ENCODE data around the gene STIL. TPM values are rescaled to one million over a fixed set of nuclear protein-coding genes. Genes with fewer than 3 reads are reported as not detected.

STIL gene
- total RNA-seq, 1 experiment from 2014 or later: 29.7 TPM

DNA sequence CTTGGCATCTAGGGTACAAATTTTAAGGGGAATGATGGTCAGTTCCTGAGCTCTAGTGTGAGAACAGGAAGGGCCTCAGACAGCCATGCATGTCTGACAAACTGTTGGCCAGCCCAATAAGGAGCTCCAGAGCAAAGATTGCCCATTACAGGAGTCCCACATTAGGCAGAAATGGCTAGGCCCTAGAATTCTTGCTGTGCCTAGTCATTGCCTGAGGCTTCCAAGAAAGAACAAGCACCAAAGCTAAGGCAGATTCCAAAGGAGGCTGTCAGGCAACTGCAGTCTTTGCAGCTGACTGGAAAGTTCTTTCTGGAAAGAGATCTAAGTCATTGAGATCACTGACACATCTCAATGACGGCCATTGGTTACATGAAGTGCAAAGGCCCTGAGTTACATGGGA, 3.9 kb upstream of the STIL start:
- Mint-ChIP-seq H3K4me1 (peaks cover 5% of the 10 kb centered on the region), H3K27ac (peak overlapping the region; percentile 68; the same call in 1 of the 2 replicates), H3K9me3 (no peaks in the 10 kb centered on the region), H3K27me3 (ENCODE audit: low read depth) (peaks cover 3% of the 10 kb centered on the region; the same call in 1 of the 2 replicates), H3K4me3 (no peak overlapping the region), H3K36me3 (peaks cover 8% of the 10 kb centered on the region)
- DNase-seq (ENCODE audit: low spot score) (no peak), ATAC-seq (no peak)
- ChIA-PET POLR2A (no interaction called here), CTCF (interaction anchor here (1.2 to 2.2 kb wide), 4 partner anchors 16 to 125 kb away, joined by 3 to 11 read pairs (median 7); partner anchors contain the start of gene CMPK1)
- TF ChIP-seq MYBL2 (CRISPR knock-in tag; IDR thresholded peaks at IDR 0.05) (no peak), SOX15 (CRISPR knock-in tag; IDR thresholded peaks at IDR 0.05) (no peak), ZNF396 (CRISPR knock-in tag; IDR thresholded peaks at IDR 0.05; ENCODE audit: borderline replicate concordance) (no peak), ATF1 (CRISPR knock-in tag; IDR thresholded peaks at IDR 0.05) (no peak), ZNF671 (CRISPR knock-in tag; IDR thresholded peaks at IDR 0.05) (no peak), ZNF138 (CRISPR knock-in tag; conservative IDR thresholded peaks at IDR 0.05) (no peak), ZNF423 (CRISPR knock-in tag; IDR thresholded peaks at IDR 0.05) (no peak)

DNA sequence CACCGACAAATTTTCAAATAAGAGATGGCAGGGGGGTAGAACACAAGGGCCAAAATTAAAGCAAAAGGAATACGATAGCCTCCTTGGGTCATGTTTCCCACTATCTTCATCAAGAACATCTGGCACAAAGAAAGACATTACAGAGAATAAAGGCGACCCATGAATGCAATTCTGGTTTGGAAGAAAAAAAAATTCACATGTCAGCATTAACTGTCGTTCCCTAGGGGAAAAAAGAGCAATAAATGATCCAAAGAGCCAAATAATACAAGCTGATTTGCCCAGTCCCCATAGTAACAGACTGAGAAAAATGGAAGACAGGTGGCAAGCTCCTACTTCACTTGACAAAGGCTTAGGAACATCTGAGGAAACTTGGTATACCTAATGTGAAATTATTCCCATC, 4.5 kb downstream of the STIL start:
- Mint-ChIP-seq H3K4me3 (no peak overlapping the region), H3K27me3 (ENCODE audit: low read depth) (peaks cover 3% of the 10 kb centered on the region; the same call in 1 of the 2 replicates), H3K36me3 (peaks cover 30% of the 10 kb centered on the region), H3K9me3 (no peaks in the 10 kb centered on the region), H3K4me1 (peaks cover 45% of the 10 kb centered on the region), H3K27ac (peak overlapping the region; percentile 10; the same call in 1 of the 2 replicates)
- TF ChIP-seq SP1 (CRISPR knock-in tag; conservative IDR thresholded peaks at IDR 0.05) (no peak), HMGA2 (CRISPR knock-in tag; IDR thresholded peaks at IDR 0.05) (no peak), NR2C2 (CRISPR knock-in tag; IDR thresholded peaks at IDR 0.05) (no peak), TEAD1 (CRISPR knock-in tag; IDR thresholded peaks at IDR 0.05) (no peak), ZNF232 (CRISPR knock-in tag; IDR thresholded peaks at IDR 0.05) (no peak), ZNF416 (CRISPR knock-in tag; IDR thresholded peaks at IDR 0.05) (no peak), JAZF1 (CRISPR knock-in tag; IDR thresholded peaks at IDR 0.05) (no peak), ZSCAN18 (CRISPR knock-in tag; IDR thresholded peaks at IDR 0.05) (no peak), ZNF219 (CRISPR knock-in tag; IDR thresholded peaks at IDR 0.05; ENCODE audit: borderline replicate concordance) (no peak), ZBTB21 (CRISPR knock-in tag; IDR thresholded peaks at IDR 0.05; ENCODE audit: borderline replicate concordance) (no peak), CTCF (IDR thresholded peaks at IDR 0.05) (no peak), MXD4 (CRISPR knock-in tag; IDR thresholded peaks at IDR 0.05; ENCODE audit: borderline replicate concordance) (no peak), OVOL2 (CRISPR knock-in tag; IDR thresholded peaks at IDR 0.05; ENCODE audit: borderline replicate concordance) (no peak), ESRRA (CRISPR knock-in tag; IDR thresholded peaks at IDR 0.05; ENCODE audit: borderline replicate concordance) (no peak)
- TF ChIP-seq, protein P1, sequence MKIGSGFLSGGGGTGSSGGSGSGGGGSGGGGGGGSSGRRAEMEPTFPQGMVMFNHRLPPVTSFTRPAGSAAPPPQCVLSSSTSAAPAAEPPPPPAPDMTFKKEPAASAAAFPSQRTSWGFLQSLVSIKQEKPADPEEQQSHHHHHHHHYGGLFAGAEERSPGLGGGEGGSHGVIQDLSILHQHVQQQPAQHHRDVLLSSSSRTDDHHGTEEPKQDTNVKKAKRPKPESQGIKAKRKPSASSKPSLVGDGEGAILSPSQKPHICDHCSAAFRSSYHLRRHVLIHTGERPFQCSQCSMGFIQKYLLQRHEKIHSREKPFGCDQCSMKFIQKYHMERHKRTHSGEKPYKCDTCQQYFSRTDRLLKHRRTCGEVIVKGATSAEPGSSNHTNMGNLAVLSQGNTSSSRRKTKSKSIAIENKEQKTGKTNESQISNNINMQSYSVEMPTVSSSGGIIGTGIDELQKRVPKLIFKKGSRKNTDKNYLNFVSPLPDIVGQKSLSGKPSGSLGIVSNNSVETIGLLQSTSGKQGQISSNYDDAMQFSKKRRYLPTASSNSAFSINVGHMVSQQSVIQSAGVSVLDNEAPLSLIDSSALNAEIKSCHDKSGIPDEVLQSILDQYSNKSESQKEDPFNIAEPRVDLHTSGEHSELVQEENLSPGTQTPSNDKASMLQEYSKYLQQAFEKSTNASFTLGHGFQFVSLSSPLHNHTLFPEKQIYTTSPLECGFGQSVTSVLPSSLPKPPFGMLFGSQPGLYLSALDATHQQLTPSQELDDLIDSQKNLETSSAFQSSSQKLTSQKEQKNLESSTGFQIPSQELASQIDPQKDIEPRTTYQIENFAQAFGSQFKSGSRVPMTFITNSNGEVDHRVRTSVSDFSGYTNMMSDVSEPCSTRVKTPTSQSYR (CRISPR knock-in tag; IDR thresholded peaks at IDR 0.05): no peak
- TF ChIP-seq, protein P2, sequence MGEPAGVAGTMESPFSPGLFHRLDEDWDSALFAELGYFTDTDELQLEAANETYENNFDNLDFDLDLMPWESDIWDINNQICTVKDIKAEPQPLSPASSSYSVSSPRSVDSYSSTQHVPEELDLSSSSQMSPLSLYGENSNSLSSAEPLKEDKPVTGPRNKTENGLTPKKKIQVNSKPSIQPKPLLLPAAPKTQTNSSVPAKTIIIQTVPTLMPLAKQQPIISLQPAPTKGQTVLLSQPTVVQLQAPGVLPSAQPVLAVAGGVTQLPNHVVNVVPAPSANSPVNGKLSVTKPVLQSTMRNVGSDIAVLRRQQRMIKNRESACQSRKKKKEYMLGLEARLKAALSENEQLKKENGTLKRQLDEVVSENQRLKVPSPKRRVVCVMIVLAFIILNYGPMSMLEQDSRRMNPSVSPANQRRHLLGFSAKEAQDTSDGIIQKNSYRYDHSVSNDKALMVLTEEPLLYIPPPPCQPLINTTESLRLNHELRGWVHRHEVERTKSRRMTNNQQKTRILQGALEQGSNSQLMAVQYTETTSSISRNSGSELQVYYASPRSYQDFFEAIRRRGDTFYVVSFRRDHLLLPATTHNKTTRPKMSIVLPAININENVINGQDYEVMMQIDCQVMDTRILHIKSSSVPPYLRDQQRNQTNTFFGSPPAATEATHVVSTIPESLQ (CRISPR knock-in tag; IDR thresholded peaks at IDR 0.05): no peak
- ATAC-seq (no peak), DNase-seq (ENCODE audit: low spot score) (no peak)
- ChIA-PET CTCF (interaction anchor here (0.9 kb wide), 1 partner anchor 116 kb away, joined by 3 read pairs; no protein-coding TSS in a partner anchor), POLR2A (no interaction called here)
